ENCODE data around the gene GPR173.
A peak's percentile ranks its signal among the peaks of the same experiment; 100 is the strongest.

GPR173 gene

GRCh38 chrX:53071604-53072417 lies 23.2 kb downstream of the GPR173 start:
- DNase-seq (ENCODE audit: low read depth, low spot score) = no peak
- CTCF ChIA-PET = interaction anchor here (0.9 to 2.9 kb wide), 5 partner anchors 9 to 126 kb away, joined by 3 to 23 read pairs (median 4); no protein-coding TSS in a partner anchor
- peak; percentile 46 for TF ChIP-seq CTCF (IDR thresholded peaks at IDR 0.05; ENCODE audit: insufficient read depth, low read length, missing control alignments)
- POLR2A ChIA-PET = no interaction called here
- H3K4me3 ChIP-seq (ENCODE audit: low read depth, low read length) = no peak overlapping the region

GRCh38 chrX:53072418-53073114 lies 24.0 kb downstream of the GPR173 start:
- POLR2A ChIA-PET = no interaction called here
- DNase-seq (ENCODE audit: low read depth, low spot score) = no peak
- CTCF ChIA-PET = interaction anchor here (0.9 to 2.9 kb wide), 6 partner anchors 8 to 125 kb away, joined by 3 to 23 read pairs (median 4); no protein-coding TSS in a partner anchor
- no peak for TF ChIP-seq CTCF (IDR thresholded peaks at IDR 0.05; ENCODE audit: insufficient read depth, low read length, missing control alignments)
- H3K4me3 ChIP-seq (ENCODE audit: low read depth, low read length) = no peak overlapping the region

- no peak overlapping the region for H3K4me3 ChIP-seq (ENCODE audit: low read depth, low read length)
- no peak for TF ChIP-seq CTCF (IDR thresholded peaks at IDR 0.05; ENCODE audit: insufficient read depth, low read length, missing control alignments)
- CTCF ChIA-PET = interaction anchor here (1.1 kb wide), 1 partner anchor 16 kb away, joined by 3 read pairs; no protein-coding TSS in a partner anchor
- POLR2A ChIA-PET = no interaction called here
- no peak for DNase-seq (ENCODE audit: low read depth, low spot score)
Measured at GRCh38 chrX:53073115-53073586, 24.6 kb downstream of the GPR173 start.

- DNase-seq (ENCODE audit: low read depth, low spot score) = no peak
- no peak for TF ChIP-seq CTCF (IDR thresholded peaks at IDR 0.05; ENCODE audit: insufficient read depth, low read length, missing control alignments)
- H3K4me3 ChIP-seq (ENCODE audit: low read depth, low read length) = no peak overlapping the region
- POLR2A ChIA-PET = no interaction called here
- CTCF ChIA-PET = no interaction called here
Measured at GRCh38 chrX:53075011-53075410, 26.4 kb downstream of the GPR173 start.

- no peak for TF ChIP-seq CTCF (IDR thresholded peaks at IDR 0.05; ENCODE audit: insufficient read depth, low read length, missing control alignments)
- CTCF ChIA-PET = no interaction called here
- DNase-seq (ENCODE audit: low read depth, low spot score) = no peak
- POLR2A ChIA-PET = no interaction called here
- no peak overlapping the region for H3K4me3 ChIP-seq (ENCODE audit: low read depth, low read length)
Measured at GRCh38 chrX:53076671-53077070, 28.1 kb downstream of the GPR173 start.

Measured in AG04449 (cell line).